HCT116 (cell line): ENCODE results near the gene CTXN2. TPM values are rescaled to one million over a fixed set of nuclear protein-coding genes. Genes with fewer than 3 reads are reported as not detected.

ENCODE experiments used
- ATAC-seq: fragments of 200-7000 bp; cut with Tn5 transposase; 2 replicates; pipeline ENCODE4 v1.9.1; 2020; ENCODE audit warnings: mild to moderate bottlenecking, moderate library complexity
- BruUV-seq: library from RNA; stranded (reverse); fragments of 400-500 nt; replicated peaks from 2 replicates; lab custom pipeline; 2021; lab: Mats Ljungman, UMichigan
- CTCF ChIA-PET: fragments of 300-600 bp; sonication (Branson Sonifier 250); formaldehyde crosslinking; loops from one replicate; lab custom pipeline; 2021; ENCODE audit warnings: antibody characterized with exemption; lab: Charles Lee
- POLR2A ChIA-PET: fragments of 300-600, 350-600 bp; sonication (Branson Sonifier 250); formaldehyde crosslinking; loops from one replicate; lab custom pipeline; 2021; ENCODE audit warnings: antibody characterized with exemption; lab: Charles Lee
- RAD21 ChIA-PET, 2 experiments: fragments of 300-600 bp; sonication (Branson Sonifier 250); formaldehyde crosslinking; loops; one replicate each; lab custom pipeline; 2023; ENCODE audit warnings: low total read pairs in 2 of 2; ENCODE audit not compliant: uncharacterized antibody in 2 of 2, unreplicated experiment in 2 of 2, low non-redundant PET in 1 of 2; lab: Charles Lee
- DNase-seq: peaks from one replicate; pipeline ENCODE4 v3.0.0-alpha.2; 2010; ENCODE audit warnings: low read depth, low spot score
- H2AFZ ChIP-seq: fragments of 200-600 bp; shearing (Covaris generic), sonication (generic); 2 replicates; pipeline ENCODE4 v1.6.1; 2017; ENCODE audit warnings: low read depth, mixed run types, mixed read lengths, antibody characterized with exemption, low read length; ENCODE audit not compliant: poor library complexity, severe bottlenecking
- H3K27ac ChIP-seq: 2 replicates; pipeline ENCODE4 v1.5.1; 2012; ENCODE audit warnings: low read depth, low read length
- H3K27me3 ChIP-seq: fragments of 200-600 bp; sonication (generic); 2 replicates; pipeline ENCODE4 v1.6.1; 2016; ENCODE audit warnings: mixed run types, low read length, mixed read lengths; ENCODE audit not compliant: insufficient read depth
- H3K36me3 ChIP-seq, 2 experiments: fragments of 200-500 bp in 1 of 2; fragments of 200-600 bp in 1 of 2; sonication (Bioruptor generic) in 1 of 2; sonication (generic) in 1 of 2; 2 replicates each; pipeline versions ENCODE4 v1.5.1 to v1.6.1; 2014 to 2016; ENCODE audit warnings: low read length in 2 of 2, inconsistent platforms in 1 of 2, mixed read lengths in 1 of 2, mixed run types in 1 of 2; ENCODE audit not compliant: insufficient read depth in 2 of 2, control insufficient read depth in 1 of 2
- H3K4me1 ChIP-seq, 2 experiments: fragments of 200-600 bp in 1 of 2; sonication (generic) in 1 of 2; 2 replicates each; pipeline versions ENCODE4 v1.5.1 to v1.6.1; 2012 to 2017; ENCODE audit warnings: low read length in 2 of 2, inconsistent platforms in 1 of 2, mild to moderate bottlenecking in 1 of 2, mixed read lengths in 1 of 2, mixed run types in 1 of 2, moderate library complexity in 1 of 2; ENCODE audit not compliant: insufficient read depth in 2 of 2, control insufficient read depth in 1 of 2
- H3K4me2 ChIP-seq: fragments of 200-600 bp; sonication (generic); 2 replicates; pipeline ENCODE4 v1.6.1; 2017; ENCODE audit warnings: mixed run types, low read length, mixed read lengths
- H3K4me3 ChIP-seq, 2 experiments: fragments of 200-600 bp in 1 of 2; sonication (generic) in 1 of 2; replicated peaks in 1 of 2; 2 replicates each; pipeline ENCODE4 v1.5.1; 2011 to 2016; ENCODE audit warnings: low read length in 2 of 2, control low read depth in 1 of 2, low read depth in 1 of 2, mild to moderate bottlenecking in 1 of 2, mixed read lengths in 1 of 2, mixed run types in 1 of 2
- H3K79me2 ChIP-seq: fragments of 200-600 bp; sonication (generic); 2 replicates; pipeline ENCODE4 v1.6.1; 2017; ENCODE audit warnings: mild to moderate bottlenecking, mixed run types, low read length, moderate library complexity, mixed read lengths; ENCODE audit not compliant: insufficient read depth
- H3K9ac ChIP-seq: fragments of 200-600 bp; sonication (generic); 2 replicates; pipeline ENCODE4 v1.6.1; 2016; ENCODE audit warnings: low read length, mixed read lengths
- H3K9me2 ChIP-seq: fragments of 200-600 bp; sonication (generic), shearing (Covaris generic); 2 replicates; pipeline ENCODE4 v1.6.1; 2017; ENCODE audit warnings: mixed run types, mild to moderate bottlenecking, moderate library complexity; ENCODE audit not compliant: insufficient read depth
- H3K9me3 ChIP-seq, 2 experiments: fragments of 200-500 bp in 1 of 2; fragments of 200-600 bp in 1 of 2; sonication (Bioruptor generic) in 1 of 2; sonication (generic) in 1 of 2; 2 replicates each; pipeline ENCODE4 v1.6.1; 2014 to 2017; ENCODE audit warnings: low read length in 2 of 2, mixed read lengths in 2 of 2, inconsistent platforms in 1 of 2, low read depth in 1 of 2, mild to moderate bottlenecking in 1 of 2, mixed run types in 1 of 2, moderate library complexity in 1 of 2; ENCODE audit not compliant: control insufficient read depth in 1 of 2, insufficient read depth in 1 of 2
- H4K20me1 ChIP-seq: fragments of 200-600 bp; sonication (generic), shearing (Covaris generic); 2 replicates; pipeline ENCODE4 v1.6.1; 2017; ENCODE audit warnings: mixed run types, mild to moderate bottlenecking, moderate library complexity; ENCODE audit not compliant: insufficient read depth
- ATF3 ChIP-seq: IDR thresholded peaks from 2 replicates; pipeline ENCODE4 v1.6.1; 2012
- CEBPB ChIP-seq: IDR thresholded peaks from 2 replicates; pipeline ENCODE4 v1.6.1; 2012; ENCODE audit warnings: low read depth
- CTCF ChIP-seq, 3 experiments: fragments of 200-600 bp in 1 of 3; sonication (generic) in 1 of 3; IDR thresholded peaks in 2 of 3; conservative IDR thresholded peaks in 1 of 3; 2 replicates each; pipeline ENCODE4 v1.5.1; 2012 to 2017; ENCODE audit warnings: low read depth in 2 of 3, low read length in 2 of 3, antibody characterized with exemption in 1 of 3, borderline replicate concordance in 1 of 3, control low read depth in 1 of 3, mild to moderate bottlenecking in 1 of 3, mixed read lengths in 1 of 3, mixed run types in 1 of 3, moderate library complexity in 1 of 3; ENCODE audit not compliant: insufficient read depth in 1 of 3
- EGR1 ChIP-seq: IDR thresholded peaks from 2 replicates; pipeline ENCODE4 v1.6.1; 2012; ENCODE audit warnings: low read depth
- EZH2phosphoT487 ChIP-seq: fragments of 200-600 bp; IDR thresholded peaks from 2 replicates; pipeline ENCODE4 v1.6.1; 2018; ENCODE audit warnings: antibody characterized with exemption, borderline replicate concordance
- JUND ChIP-seq: IDR thresholded peaks from 2 replicates; pipeline ENCODE4 v1.6.1; 2012
- MAX ChIP-seq: IDR thresholded peaks from 2 replicates; pipeline ENCODE4 v1.6.1; 2012
- POLR2A ChIP-seq: IDR thresholded peaks from 2 replicates; pipeline ENCODE4 v1.7.0; 2011; ENCODE audit warnings: borderline replicate concordance; ENCODE audit not compliant: insufficient read depth, insufficient read length; ENCODE audit errors: extremely low read depth
- POLR2AphosphoS5 ChIP-seq: IDR thresholded peaks from 2 replicates; pipeline ENCODE4 v1.6.1; 2011; ENCODE audit warnings: mild to moderate bottlenecking, low read depth, low read length, moderate library complexity
- RAD21 ChIP-seq: IDR thresholded peaks from 2 replicates; pipeline ENCODE4 v1.6.1; 2012; ENCODE audit warnings: low read depth, mild to moderate bottlenecking
- REST ChIP-seq: IDR thresholded peaks from 2 replicates; pipeline ENCODE4 v1.6.1; 2012; ENCODE audit warnings: low read depth
- SIN3A ChIP-seq: IDR thresholded peaks from 2 replicates; pipeline ENCODE4 v1.6.1; 2012; ENCODE audit warnings: low read depth
- TCF7L2 ChIP-seq: IDR thresholded peaks from 2 replicates; pipeline ENCODE4 v1.7.0; 2011; ENCODE audit warnings: borderline replicate concordance, inconsistent platforms; ENCODE audit not compliant: insufficient read depth, insufficient read length; ENCODE audit errors: extremely low read depth
- YY1 ChIP-seq: IDR thresholded peaks from 2 replicates; pipeline ENCODE4 v1.6.1; 2011; ENCODE audit warnings: low read length, low read depth, moderate library complexity, mild to moderate bottlenecking; ENCODE audit not compliant: insufficient replicate concordance; ENCODE audit errors: extremely low read depth
- ZFX ChIP-seq: fragments of 450-650 bp; IDR thresholded peaks from 2 replicates; pipeline ENCODE4 v1.6.1; 2017
- ZNF274 ChIP-seq: fragments of 200-500 bp; sonication (Bioruptor generic); IDR thresholded peaks from 2 replicates; pipeline ENCODE4 v1.6.1; 2014; ENCODE audit warnings: mild to moderate bottlenecking, low read depth, low read length, inconsistent platforms
- intact Hi-C: fragments of 100-400 bp; cut with micrococcal nuclease; formaldehyde crosslinking; loops from 2 replicates; pipeline ENCODE4 v1.10.0; 2022
- total RNA-seq: library from RNA; stranded (reverse); gene quantifications from one replicate; pipeline ENCODE4 v1.2.1, GENCODE V29; 2021; ENCODE audit not compliant: unreplicated experiment

CTXN2 gene
- total RNA-seq, 1 experiment from 2014 or later: not detected

GRCh38 chr15:48147358-48147757, 44.1 kb upstream of the CTXN2 start:
- ChIA-PET CTCF (no interaction called here), POLR2A (no interaction called here)
- no peaks in the 10 kb centered on the region for H3K9me3 ChIP-seq
- BruUV-seq: no TSS peak
- H2AFZ ChIP-seq: no peak overlapping the region
- H4K20me1 ChIP-seq: no peaks in the 10 kb centered on the region
- no peak overlapping the region for H3K4me2 ChIP-seq
- no peak for DNase-seq
- H3K9ac ChIP-seq: no peak overlapping the region
- TF ChIP-seq POLR2A (no peak), YY1 (no peak), EGR1 (no peak), POLR2AphosphoS5 (no peak), SIN3A (no peak), CEBPB (no peak), TCF7L2 (no peak), RAD21 (no peak), ZNF274 (no peak), MAX (no peak), ATF3 (no peak), CTCF (IDR thresholded peaks at IDR 0.05 in 2 of 3, conservative IDR thresholded peaks at IDR 0.05 in 1 of 3; ENCODE audit: borderline replicate concordance in 1 of 3, insufficient read depth in 1 of 3, low read depth in 2 of 3, low read length in 2 of 3) (no peak), EZH2phosphoT487 (no peak), JUND (no peak), ZFX (no peak), REST (no peak)
- TF ChIP-seq, all 23 proteins: peak for 0
- no peaks in the 10 kb centered on the region for H3K4me1 ChIP-seq
- intact Hi-C loops: no loop called here
- no peaks in the 10 kb centered on the region for H3K79me2 ChIP-seq
- no peaks in the 10 kb centered on the region for H3K9me2 ChIP-seq
- no peak overlapping the region for H3K27ac ChIP-seq
- RAD21 ChIA-PET: no interaction called here
- H3K4me3 ChIP-seq: no peak overlapping the region
- H3K36me3 ChIP-seq: no peaks in the 10 kb centered on the region
- H3K27me3 ChIP-seq: peaks cover 4% of the 10 kb centered on the region; the same call in 1 of the 2 replicates
- no peak for ATAC-seq
